GM18907 (cell line): ENCODE data around the gene SLC44A5.
"Not testable (repeated sequence)": the region's sequence is repeated elsewhere in the genome, so short reads cannot be mapped to it uniquely, and the experiment has no call there.

Experiments used
- ATAC-seq: cut with Tn5 transposase; IDR thresholded peaks from one replicate; pipeline ENCODE4 v1.9.1; 2021; ENCODE audit warnings: mild to moderate bottlenecking, moderate library complexity; ENCODE audit not compliant: unreplicated experiment

Gene SLC44A5

GRCh38 chr1:75293270-75293669 lies 317.6 kb downstream of the SLC44A5 start:
- ATAC-seq = no peak

- ATAC-seq = no peak
Measured at GRCh38 chr1:75292013-75292412, 318.9 kb downstream of the SLC44A5 start.

GRCh38 chr1:75276385-75276784 lies 334.5 kb downstream of the SLC44A5 start:
- ATAC-seq = no peak

GRCh38 chr1:75275631-75276030 lies 335.3 kb downstream of the SLC44A5 start:
- ATAC-seq = no peak

GRCh38 chr1:75274920-75275506 lies 335.9 kb downstream of the SLC44A5 start:
- no peak for ATAC-seq

GRCh38 chr1:75273110-75273509 lies 337.8 kb downstream of the SLC44A5 start:
- no peak for ATAC-seq

GRCh38 chr1:75265792-75266191 lies 345.1 kb downstream of the SLC44A5 start:
- ATAC-seq = peak; percentile 88

GRCh38 chr1:75264112-75264511 lies 346.8 kb downstream of the SLC44A5 start:
- no peak for ATAC-seq

- not testable (repeated sequence) for ATAC-seq
Measured at GRCh38 chr1:75263616-75264015, 347.3 kb downstream of the SLC44A5 start.

GRCh38 chr1:75261946-75262345 lies 349.0 kb downstream of the SLC44A5 start:
- not testable (repeated sequence) for ATAC-seq

GRCh38 chr1:75258351-75258750 lies 352.6 kb downstream of the SLC44A5 start:
- ATAC-seq = no peak

- no peak for ATAC-seq
Measured at GRCh38 chr1:75257424-75257823, 353.5 kb downstream of the SLC44A5 start.

GRCh38 chr1:75250114-75250513 lies 360.8 kb downstream of the SLC44A5 start:
- ATAC-seq = not testable (repeated sequence)

GRCh38 chr1:75245239-75245638 lies 365.7 kb downstream of the SLC44A5 start:
- no peak for ATAC-seq

- no peak for ATAC-seq
Measured at GRCh38 chr1:75243124-75243523, 367.8 kb downstream of the SLC44A5 start.

- ATAC-seq = no peak
Measured at GRCh38 chr1:75237316-75237715, 373.6 kb downstream of the SLC44A5 start.

- no peak for ATAC-seq
Measured at GRCh38 chr1:75234562-75234961, 376.4 kb downstream of the SLC44A5 start.

GRCh38 chr1:75233302-75233929 lies 377.5 kb downstream of the SLC44A5 start:
- peak; percentile 90 for ATAC-seq

GRCh38 chr1:75220072-75220471 lies 390.8 kb downstream of the SLC44A5 start:
- no peak for ATAC-seq

GRCh38 chr1:75214017-75214416 lies 396.9 kb downstream of the SLC44A5 start:
- no peak for ATAC-seq

- no peak for ATAC-seq
Measured at GRCh38 chr1:75211648-75212047, 399.3 kb downstream of the SLC44A5 start.

- ATAC-seq = no peak
Measured at GRCh38 chr1:75208862-75209261, 402.1 kb downstream of the SLC44A5 start.
